ENCODE measurements around the gene PNRC1.
"Not testable (repeated sequence)": the region's sequence is repeated elsewhere in the genome, so short reads cannot be mapped to it uniquely, and the experiment has no call there.

DNA sequence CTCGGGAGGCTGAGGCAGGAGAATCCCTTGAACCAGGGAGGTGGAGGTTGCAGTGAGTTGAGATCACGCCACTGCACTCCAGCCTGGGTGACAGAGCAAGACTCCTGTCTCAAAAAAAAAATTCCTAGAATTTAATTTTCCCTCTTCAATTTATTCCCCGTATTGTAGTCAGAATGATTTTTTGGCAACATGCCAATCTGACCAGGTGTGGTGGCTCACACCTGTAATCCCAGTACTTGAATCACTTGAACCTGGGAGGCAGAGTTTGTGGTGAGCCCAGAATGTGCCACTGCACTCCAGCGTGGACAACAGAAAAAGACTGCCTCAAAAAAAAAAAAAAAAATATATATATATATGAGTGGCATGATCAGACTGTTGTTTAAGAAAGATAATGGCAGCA is 46.4 kb upstream of the PNRC1 start:
- TF ChIP-seq, protein P1, sequence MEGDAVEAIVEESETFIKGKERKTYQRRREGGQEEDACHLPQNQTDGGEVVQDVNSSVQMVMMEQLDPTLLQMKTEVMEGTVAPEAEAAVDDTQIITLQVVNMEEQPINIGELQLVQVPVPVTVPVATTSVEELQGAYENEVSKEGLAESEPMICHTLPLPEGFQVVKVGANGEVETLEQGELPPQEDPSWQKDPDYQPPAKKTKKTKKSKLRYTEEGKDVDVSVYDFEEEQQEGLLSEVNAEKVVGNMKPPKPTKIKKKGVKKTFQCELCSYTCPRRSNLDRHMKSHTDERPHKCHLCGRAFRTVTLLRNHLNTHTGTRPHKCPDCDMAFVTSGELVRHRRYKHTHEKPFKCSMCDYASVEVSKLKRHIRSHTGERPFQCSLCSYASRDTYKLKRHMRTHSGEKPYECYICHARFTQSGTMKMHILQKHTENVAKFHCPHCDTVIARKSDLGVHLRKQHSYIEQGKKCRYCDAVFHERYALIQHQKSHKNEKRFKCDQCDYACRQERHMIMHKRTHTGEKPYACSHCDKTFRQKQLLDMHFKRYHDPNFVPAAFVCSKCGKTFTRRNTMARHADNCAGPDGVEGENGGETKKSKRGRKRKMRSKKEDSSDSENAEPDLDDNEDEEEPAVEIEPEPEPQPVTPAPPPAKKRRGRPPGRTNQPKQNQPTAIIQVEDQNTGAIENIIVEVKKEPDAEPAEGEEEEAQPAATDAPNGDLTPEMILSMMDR (conservative IDR thresholded peaks at IDR 0.05; ENCODE audit: low read depth, low read length): not testable (repeated sequence)
- TF ChIP-seq EZH2 (IDR thresholded peaks at IDR 0.05; ENCODE audit: low read length, unreplicated experiment): not testable (repeated sequence)

All from PC-3 (cell line).